GM21423 (cell line): Measurements from ENCODE around the gene WNT10A.
A peak's percentile ranks its signal among the peaks of the same experiment; 100 is the strongest.
"Not testable (repeated sequence)": the region's sequence is repeated elsewhere in the genome, so short reads cannot be mapped to it uniquely, and the experiment has no call there.

Experiments used
- ATAC-seq: cut with Tn5 transposase; IDR thresholded peaks from one replicate; pipeline ENCODE4 v1.9.1; 2021; ENCODE audit warnings: mild to moderate bottlenecking, moderate library complexity; ENCODE audit not compliant: unreplicated experiment

Gene WNT10A

DNA sequence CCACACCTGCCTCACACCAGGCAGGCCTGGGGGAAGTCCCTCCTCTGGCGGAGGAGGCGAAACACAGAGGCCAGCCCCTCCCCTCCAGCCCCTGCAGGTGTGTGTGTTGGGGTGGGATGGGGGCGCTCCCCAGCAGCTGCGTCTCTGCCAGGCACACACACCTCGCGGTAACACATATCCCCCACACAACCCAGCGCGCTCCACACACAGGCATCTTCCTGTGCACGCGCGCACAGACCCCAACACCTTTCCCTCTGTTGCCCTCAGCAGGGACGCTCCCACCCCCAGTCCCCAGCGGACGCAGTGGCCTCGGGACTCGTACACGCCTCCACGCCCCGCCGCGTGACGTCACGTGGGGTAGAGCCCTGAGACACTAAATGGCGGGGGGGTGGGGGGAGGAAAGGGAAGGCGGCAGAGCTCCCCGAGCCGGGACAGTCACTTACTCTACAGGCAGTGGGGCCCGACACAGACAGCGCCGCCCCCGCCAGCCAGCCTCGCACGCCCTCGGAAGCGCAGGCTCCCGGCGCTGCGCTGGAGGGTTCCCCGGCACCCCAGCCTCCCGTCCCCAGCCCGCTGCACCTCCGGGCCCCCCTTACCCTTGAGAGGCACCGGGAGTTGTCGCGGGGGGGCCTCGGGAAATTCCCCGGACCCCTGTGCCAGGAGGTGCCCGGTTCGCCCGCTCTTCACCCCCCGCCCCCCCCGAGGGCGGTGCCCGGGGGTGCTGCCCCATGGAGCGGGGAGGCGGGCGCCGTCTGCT is at the start of gene WNT10A:
WNT10A (plus strand) TSS at position 751 of the 757 bp plus-strand sequence. CDS start 144 bp downstream, outside the sequence.
- peak; percentile 71 for ATAC-seq

GRCh38 chr2:218831378-218831990 is 49.2 kb upstream of the WNT10A start, which contains the start of gene PRKAG3:
PRKAG3 (minus strand) TSS chr2:218831803.
- no peak for ATAC-seq

DNA sequence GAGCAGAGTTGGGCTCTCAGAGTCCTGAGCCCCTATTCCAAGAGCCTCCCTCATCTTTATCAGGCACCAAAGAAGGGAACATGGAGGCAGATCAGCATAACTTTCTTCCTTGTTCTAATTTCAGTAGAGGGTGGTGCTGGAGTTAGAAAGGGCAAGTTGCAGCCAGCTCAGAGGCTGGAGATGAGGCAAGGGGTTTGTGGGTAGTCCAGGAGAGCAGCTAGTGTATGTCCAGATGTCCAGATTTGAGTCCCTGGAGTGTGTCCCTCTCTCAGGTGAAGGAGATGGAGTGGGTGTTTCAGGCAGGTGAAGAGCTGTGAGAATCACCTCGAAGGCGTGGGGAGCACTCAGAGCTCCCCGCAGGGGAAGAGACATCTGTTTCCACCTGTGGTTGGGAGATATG is 48.6 kb upstream of the WNT10A start:
- ATAC-seq = no peak

DNA sequence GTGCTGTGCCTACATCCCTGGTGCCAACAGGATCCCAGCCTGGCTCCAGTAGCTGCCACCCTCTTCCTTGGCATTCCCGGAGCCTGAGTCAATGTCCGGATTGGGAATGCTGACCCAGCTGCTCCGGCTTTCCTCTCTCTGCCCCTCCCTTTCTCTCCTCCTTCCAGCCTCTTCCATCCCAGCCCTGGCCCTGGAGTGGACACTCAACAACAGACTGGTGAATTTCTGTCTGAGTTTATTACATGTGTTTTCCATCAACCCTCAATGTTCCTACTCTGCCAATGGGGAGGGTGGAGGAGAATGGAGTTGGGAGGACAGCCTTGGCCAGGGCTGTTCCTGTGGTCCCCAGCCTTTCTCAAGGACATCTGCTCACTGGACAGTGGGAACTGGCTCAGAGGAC is 48.1 kb upstream of the WNT10A start:
- ATAC-seq = no peak

DNA sequence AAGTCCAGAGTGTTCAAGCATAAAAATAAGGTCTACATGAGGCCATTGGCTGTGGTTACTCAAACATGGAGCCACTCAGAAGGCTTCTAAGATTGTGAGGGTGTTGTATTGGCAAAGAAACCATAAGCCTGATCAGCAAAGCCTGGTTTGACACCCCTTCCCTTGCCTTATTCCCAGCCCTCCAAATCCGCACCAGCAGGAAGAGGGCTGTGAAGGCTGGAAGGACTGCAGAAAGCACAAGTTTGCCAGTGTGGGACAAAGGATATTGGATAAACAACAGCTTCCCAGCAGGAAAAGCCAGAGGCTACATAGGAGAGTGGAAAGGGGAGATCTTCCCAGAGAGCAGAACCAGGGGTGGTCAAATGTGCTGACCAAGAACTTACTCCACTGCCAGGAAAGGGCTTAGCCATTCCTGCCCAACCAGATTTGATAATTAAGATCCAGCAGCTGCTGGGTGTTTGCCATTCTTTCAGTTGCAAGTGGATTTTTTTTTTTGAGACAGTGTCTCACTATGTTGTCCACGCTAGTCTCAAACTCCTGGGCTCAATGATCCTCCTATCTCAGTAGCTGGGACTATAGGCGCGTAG is 47.5 kb upstream of the WNT10A start:
- ATAC-seq = no peak

- no peak for ATAC-seq
Observed at GRCh38 chr2:218834685-218835084, 46.0 kb upstream of the WNT10A start.

DNA sequence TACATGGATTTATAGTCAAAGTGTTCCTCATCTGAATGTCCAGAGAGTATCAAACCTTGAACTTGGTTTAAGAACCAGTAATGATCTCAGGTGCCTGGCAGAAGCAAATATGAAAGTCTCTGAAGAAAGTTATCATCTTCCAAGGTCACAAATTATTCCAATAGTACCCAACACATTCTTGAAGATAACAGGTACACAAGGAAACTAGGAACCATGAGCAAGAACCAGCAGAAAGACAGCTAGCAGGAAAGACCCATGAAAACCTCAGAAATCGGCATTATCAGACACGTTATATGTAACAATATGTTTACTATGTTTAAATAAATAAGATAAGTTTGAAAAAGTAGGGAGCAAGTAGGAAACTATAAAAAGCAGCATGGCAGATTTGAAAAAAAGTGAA is 43.2 kb upstream of the WNT10A start:
- no peak for ATAC-seq

DNA sequence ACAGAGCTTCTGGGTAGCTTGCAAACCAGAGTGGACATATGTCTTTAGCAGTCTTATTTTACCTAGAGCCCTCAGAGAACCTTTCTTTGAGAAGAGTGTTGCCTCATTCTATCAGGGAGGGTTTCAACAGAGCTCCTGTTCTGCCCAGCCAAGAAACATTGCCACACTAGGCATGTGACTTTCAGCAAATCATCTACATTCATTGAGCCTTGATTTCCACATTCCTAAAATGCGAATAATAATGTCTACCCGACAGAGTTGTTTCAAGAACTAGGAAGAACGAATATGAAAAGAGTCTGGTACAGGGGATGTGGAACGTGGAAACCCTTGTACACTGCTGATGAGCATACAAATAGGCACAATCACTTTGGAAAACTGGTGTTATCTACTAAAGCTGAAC is 41.2 kb upstream of the WNT10A start:
- ATAC-seq = no peak

DNA sequence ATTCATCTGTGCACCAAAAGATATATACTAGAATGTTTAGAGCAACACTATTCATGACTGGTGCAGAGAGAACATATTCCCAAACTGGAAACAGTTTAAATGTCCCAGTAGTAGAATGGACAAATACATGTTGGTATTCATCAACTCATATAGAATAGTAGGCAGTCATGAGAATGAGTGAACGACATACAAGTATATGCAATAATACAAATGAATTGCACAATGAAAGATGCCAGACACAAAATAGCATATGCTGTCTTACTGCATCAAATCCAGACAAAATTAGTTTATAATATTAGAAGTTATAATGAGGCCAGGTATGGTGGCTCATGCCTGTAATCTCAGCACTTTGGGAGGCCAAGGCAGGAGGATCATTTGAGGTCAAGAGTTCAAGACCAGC is 40.8 kb upstream of the WNT10A start:
- ATAC-seq = no peak

GRCh38 chr2:218844334-218844733 is 36.3 kb upstream of the WNT10A start:
- not testable (repeated sequence) for ATAC-seq

DNA sequence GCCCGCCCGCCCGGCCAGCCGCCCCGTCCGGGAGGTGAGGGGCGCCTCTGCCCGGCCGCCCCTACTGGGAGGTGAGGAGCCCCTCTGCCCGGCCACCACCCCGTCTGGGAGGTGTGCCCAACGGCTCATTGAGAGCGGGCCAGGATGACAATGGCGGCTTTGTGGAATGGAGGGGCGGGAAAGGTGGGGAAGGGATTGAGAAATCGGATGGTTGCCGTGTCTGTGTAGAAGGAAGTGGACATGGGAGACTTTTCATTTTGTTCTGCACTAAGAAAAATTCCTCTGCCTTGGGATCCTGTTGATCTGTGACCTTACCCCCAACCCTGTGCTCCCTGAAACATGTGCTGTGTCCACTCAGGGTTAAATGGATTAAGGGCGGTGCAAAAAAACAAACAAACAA is 33.7 kb upstream of the WNT10A start:
- not testable (repeated sequence) for ATAC-seq

GRCh38 chr2:218849721-218850120 is 30.9 kb upstream of the WNT10A start:
- ATAC-seq = no peak

DNA sequence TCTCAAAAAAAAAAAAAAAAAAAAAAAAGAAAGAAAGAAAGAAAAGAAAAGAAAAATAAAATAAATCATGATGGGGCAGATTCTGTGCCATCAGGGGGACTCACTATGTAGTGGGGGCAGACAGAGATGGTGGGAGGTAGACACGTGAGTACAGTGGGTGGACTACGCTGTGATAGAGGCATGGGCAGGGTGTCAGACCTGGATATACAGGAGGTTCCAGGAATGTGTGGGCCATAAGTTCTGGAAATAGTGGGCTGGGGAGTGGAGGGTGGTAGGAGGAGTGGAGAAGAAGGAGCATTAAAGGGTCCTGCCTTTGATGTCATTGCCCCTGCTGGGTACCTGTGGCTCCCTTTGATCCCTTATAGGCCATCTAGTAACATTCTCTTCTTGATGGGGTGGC is 29.9 kb upstream of the WNT10A start:
- ATAC-seq = no peak

DNA sequence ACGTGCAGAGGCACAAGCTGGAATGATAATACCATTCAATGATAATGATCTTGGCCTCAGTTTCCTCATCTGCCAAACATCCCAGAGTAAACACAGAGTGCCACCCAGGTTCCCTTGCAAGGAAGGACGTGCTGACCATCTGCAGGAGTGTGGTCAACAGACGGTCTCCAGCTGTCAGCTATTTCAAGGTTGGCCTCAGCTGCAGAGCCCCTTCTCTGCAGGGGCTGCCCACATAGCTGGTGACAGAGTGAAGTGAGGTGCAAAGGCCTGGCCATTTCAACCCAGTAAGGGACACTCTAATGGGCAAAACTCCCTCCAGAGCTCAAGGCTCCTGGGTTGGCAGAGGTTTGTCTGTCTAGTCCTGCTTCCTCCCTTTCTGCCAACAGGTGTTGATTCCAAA is 29.4 kb upstream of the WNT10A start:
- no peak for ATAC-seq

DNA sequence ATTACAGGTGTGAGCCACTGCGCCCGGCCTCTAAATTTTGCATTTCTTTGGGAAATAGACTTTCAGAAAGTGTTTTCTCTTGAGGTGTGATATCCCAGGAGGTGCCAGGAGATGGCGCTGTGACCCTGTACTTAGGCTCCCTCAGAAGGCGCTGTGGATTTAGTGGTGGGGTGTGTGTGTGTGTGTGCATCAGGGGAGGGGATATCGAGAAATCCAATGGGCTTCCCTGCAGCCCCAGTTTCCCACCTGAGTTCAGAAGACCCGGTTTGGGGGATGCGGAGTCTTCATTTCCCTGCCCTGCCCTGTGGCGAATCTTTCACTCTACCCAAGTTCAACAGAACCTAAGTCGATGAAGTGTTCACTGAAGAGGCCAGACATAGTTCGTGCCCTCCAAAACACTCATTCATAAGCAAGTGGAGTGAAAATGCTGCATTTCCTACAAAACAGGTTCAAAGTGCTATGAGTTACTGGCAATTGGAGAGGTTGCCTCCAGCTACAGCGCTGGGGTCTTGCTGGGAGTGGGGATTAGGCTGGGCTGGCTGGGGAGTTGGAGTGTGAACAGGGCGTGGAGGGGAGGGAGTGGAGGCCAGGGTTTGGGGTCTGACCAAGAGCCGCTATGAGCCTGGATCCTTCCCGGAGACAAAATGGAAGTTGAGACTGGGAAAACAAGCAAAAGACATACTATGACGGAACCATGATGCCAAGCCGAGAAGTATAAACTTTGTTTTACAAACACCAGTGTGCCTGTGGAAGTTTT is 27.6 kb upstream of the WNT10A start:
- ATAC-seq = no peak

DNA sequence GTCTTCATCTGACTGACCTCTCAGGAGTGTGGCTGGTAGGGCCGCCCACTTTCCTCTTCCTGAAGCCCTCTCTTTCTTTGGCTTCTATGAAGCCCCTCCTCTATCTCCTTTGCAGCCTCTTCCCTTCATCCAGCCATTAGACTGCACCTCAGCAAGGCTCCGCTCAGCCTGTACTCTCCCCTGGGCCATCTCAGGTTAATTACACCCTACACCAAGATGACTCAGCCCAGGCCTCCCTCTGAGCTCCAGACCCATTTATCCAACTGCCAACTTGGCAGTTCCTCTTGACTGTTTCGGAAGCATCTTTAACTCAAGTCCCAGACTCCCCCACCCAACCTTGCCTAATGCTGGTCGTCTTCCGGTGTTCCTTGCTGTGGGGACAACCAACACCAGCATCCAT is 26.9 kb upstream of the WNT10A start:
- ATAC-seq = no peak

DNA sequence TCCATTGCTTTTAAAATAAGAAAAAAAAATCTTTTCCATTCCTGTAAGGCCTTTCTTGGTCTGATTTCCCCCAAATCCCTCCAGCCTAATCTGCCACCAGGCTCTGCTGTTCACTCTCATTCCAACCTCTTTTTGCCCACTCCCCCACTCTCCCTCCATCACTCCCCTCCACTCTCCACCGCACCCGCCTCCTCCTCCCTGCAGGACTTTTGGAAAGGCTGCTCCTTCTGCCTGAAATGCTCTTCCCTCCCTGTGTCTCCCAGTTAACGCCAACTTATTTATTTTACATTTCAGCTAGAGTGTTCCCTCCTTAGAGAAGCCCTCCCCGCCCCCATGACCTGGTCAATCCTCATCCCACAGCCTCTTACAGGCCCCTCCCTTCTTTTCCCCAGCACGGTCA is 25.8 kb upstream of the WNT10A start:
- ATAC-seq = no peak

- no peak for ATAC-seq
Observed at GRCh38 chr2:218855305-218856166, 25.1 kb upstream of the WNT10A start.

- ATAC-seq = no peak
Observed at GRCh38 chr2:218856167-218856895, 24.3 kb upstream of the WNT10A start.

DNA sequence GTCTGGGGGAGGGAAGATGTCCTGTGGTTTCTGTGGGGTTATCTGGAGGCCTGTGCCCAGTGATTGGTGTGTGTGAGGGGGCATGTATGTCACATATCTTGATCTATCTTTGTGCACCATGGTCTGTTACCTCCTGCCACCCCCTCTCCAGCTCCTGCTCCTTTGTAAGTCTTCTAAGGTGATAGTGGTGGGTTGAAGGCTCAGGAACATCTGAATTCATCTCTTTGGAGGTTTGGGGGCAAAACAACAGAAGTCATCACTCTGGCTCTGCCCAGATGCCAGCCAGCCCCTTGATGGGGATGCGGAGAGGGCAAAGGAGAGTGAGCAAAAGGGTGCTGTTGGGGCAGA is 23.8 kb upstream of the WNT10A start:
- no peak for ATAC-seq
